CD14-positive monocyte (primary cell): ENCODE data around the gene PARP3. TPM values are rescaled to one million over a fixed set of nuclear protein-coding genes. Genes with fewer than 3 reads are reported as not detected.

Experiments used
- DNase-seq, 3 donors: peaks; one replicate each; pipeline ENCODE4 v3.0.0-alpha.2; 2011 to 2022
- H2AFZ ChIP-seq: 2 replicates; pipeline ENCODE4 v1.6.0; 2012; ENCODE audit warnings: mild to moderate bottlenecking, low read depth, low read length, inconsistent platforms; ENCODE audit not compliant: insufficient read depth, poor library complexity, severe bottlenecking
- H3K27ac ChIP-seq, 2 donors: 1 replicate in 1 of 2; 2 replicates in 1 of 2; pipeline ENCODE4 v1.5.1; 2012 to 2013; ENCODE audit warnings: low read length in 2 of 2, control low read depth in 1 of 2, inconsistent platforms in 1 of 2, low read depth in 1 of 2, mild to moderate bottlenecking in 1 of 2
- H3K27me3 ChIP-seq, 2 donors: one replicate each; pipeline versions ENCODE4 v1.6.0 to v1.6.1; 2011 to 2013; ENCODE audit warnings: low read length in 2 of 2; ENCODE audit not compliant: control insufficient read depth in 2 of 2, insufficient read depth in 2 of 2
- H3K36me3 ChIP-seq, 2 donors: replicated peaks in 1 of 2; 1 replicate in 1 of 2; 2 replicates in 1 of 2; pipeline versions ENCODE4 v1.5.1 to v1.6.1; 2012 to 2013; ENCODE audit warnings: low read length in 2 of 2, control low read depth in 1 of 2, inconsistent platforms in 1 of 2, mild to moderate bottlenecking in 1 of 2; ENCODE audit not compliant: insufficient read depth in 2 of 2, control insufficient read depth in 1 of 2
- H3K4me1 ChIP-seq, 2 donors: 1 replicate in 1 of 2; 2 replicates in 1 of 2; pipeline versions ENCODE4 v1.5.1 to v1.6.1; 2012 to 2013; ENCODE audit warnings: low read length in 2 of 2, control low read depth in 1 of 2, inconsistent platforms in 1 of 2, mild to moderate bottlenecking in 1 of 2, moderate library complexity in 1 of 2; ENCODE audit not compliant: insufficient read depth in 2 of 2, control insufficient read depth in 1 of 2
- H3K4me2 ChIP-seq: replicated peaks from 2 replicates; pipeline ENCODE3; 2012; ENCODE audit warnings: low read length, moderate library complexity, mild to moderate bottlenecking; ENCODE audit not compliant: poor library complexity, severe bottlenecking; ENCODE audit errors: extremely low read depth
- H3K4me3 ChIP-seq, 3 experiments: fragments of 200-600 bp in 1 of 3; sonication (generic) in 1 of 3; replicated peaks in 1 of 3; 1 replicate in 2 of 3; 2 replicates in 1 of 3; pipeline ENCODE4 v1.5.1; 2011 to 2013; ENCODE audit warnings: low read length in 3 of 3, mild to moderate bottlenecking in 3 of 3, control low read depth in 2 of 3, low read depth in 2 of 3, inconsistent platforms in 1 of 3, moderate library complexity in 1 of 3
- H3K79me2 ChIP-seq: 2 replicates; pipeline ENCODE4 v1.6.0; 2012; ENCODE audit warnings: mild to moderate bottlenecking, control low read depth, inconsistent platforms, low read length, moderate library complexity; ENCODE audit not compliant: insufficient read depth
- H3K9ac ChIP-seq: 2 replicates; pipeline ENCODE4 v1.6.0; 2017; ENCODE audit warnings: low read length, mild to moderate bottlenecking; ENCODE audit not compliant: insufficient read depth, poor library complexity, severe bottlenecking
- H3K9me3 ChIP-seq, 2 donors: replicated peaks in 1 of 2; 1 replicate in 1 of 2; 2 replicates in 1 of 2; pipeline versions ENCODE4 v1.5.1 to v1.6.1; 2012 to 2013; ENCODE audit warnings: low read length in 2 of 2, control low read depth in 1 of 2; ENCODE audit not compliant: control insufficient read depth in 1 of 2, insufficient read depth in 1 of 2
- H4K20me1 ChIP-seq: 2 replicates; pipeline ENCODE4 v1.6.0; 2012; ENCODE audit warnings: mild to moderate bottlenecking, low read length, control low read depth, moderate library complexity; ENCODE audit not compliant: insufficient read depth
- H3K27ac Mint-ChIP-seq, 7 donors: one replicate each; pipeline ENCODE4 v1.8.0; 2020; ENCODE audit warnings: mild to moderate bottlenecking in 7 of 7, mixed read lengths in 7 of 7, moderate library complexity in 6 of 7, inconsistent platforms in 2 of 7
- H3K27me3 Mint-ChIP-seq, 3 donors: one replicate each; pipeline ENCODE4 v1.8.0; 2021 to 2022; ENCODE audit warnings: low read depth in 3 of 3, mild to moderate bottlenecking in 3 of 3, mixed read lengths in 3 of 3, moderate library complexity in 3 of 3, inconsistent platforms in 1 of 3
- H3K36me3 Mint-ChIP-seq, 2 donors: one replicate each; pipeline ENCODE4 v1.8.0; 2020; ENCODE audit warnings: mixed read lengths in 2 of 2, inconsistent platforms in 1 of 2, mild to moderate bottlenecking in 1 of 2
- H3K4me1 Mint-ChIP-seq: one replicate; pipeline ENCODE4 v1.8.0; 2020; ENCODE audit warnings: mild to moderate bottlenecking, mixed read lengths
- H3K4me3 Mint-ChIP-seq, 2 donors: one replicate each; pipeline ENCODE4 v1.8.0; 2020; ENCODE audit warnings: mild to moderate bottlenecking in 2 of 2, mixed read lengths in 2 of 2, moderate library complexity in 1 of 2
- H3K9me3 Mint-ChIP-seq, 7 donors: one replicate each; pipeline ENCODE4 v1.8.0; 2020 to 2022; ENCODE audit warnings: mixed read lengths in 7 of 7, mild to moderate bottlenecking in 6 of 7, moderate library complexity in 6 of 7, inconsistent platforms in 2 of 7
- WGBS: methylation state at CpG from one replicate; pipeline ENCODE4 v1.1.5; 2013; ENCODE audit warnings: missing lambda C conversion rate; ENCODE audit not compliant: insufficient coverage; 5-methylcytosine and 5-hydroxymethylcytosine counted together
- intact Hi-C, 2 donors: fragments of 100-400 bp; cut with micrococcal nuclease; formaldehyde crosslinking; loops; one replicate each; pipeline versions ENCODE4 v1.15.0 to v1.15.1; 2023
- polyA minus RNA-seq: library from RNA; depleted of rRNA, polyadenylated mRNA; stranded (reverse); fragments of >200 nt; gene quantifications from 2 replicates; pipeline ENCODE4 v1.2.3, GENCODE V29; 2012
- polyA plus RNA-seq, 3 donors: library from polyadenylated mRNA; depleted of rRNA in 1 of 3; unstranded in 2 of 3; stranded (reverse) in 1 of 3; fragments of 300-500 nt in 2 of 3; fragments of >200 nt in 1 of 3; fragmentation: Illumina TruSeq in 2 of 3; gene quantifications; 1 replicate in 2 of 3; 2 replicates in 1 of 3; pipeline ENCODE4 v1.2.3, GENCODE V29; 2012 to 2021
- total RNA-seq, 12 experiments: library from RNA in 1 of 12; stranded (reverse) in 1 of 12; fragments of 120-200 nt in 1 of 12; gene quantifications; one replicate each; pipeline ENCODE4 v1.2.4 and lab custom pipeline; 2013 to 2026; ENCODE audit warnings: mixed read lengths in 6 of 12, inconsistent platforms in 1 of 12
- TF ChIP-seq, protein P1 (sequence below): fragments of 200-600 bp; IDR thresholded peaks from one replicate; pipeline ENCODE4 v1.8.0; 2022; ENCODE audit warnings: antibody characterized with exemption, mild to moderate bottlenecking

The PARP3 gene
- total RNA-seq (2013), result 7.0 TPM
- 1 to 10 TPM; 1.2 to 6.9 (median 1.7) TPM for polyA plus RNA-seq
- polyA minus RNA-seq, result 3.3 and 8.5 TPM in 2 replicates
- 1.0 to 4.8 (median 3.3) reads per million in 11 experiments for total RNA-seq (lab: John Stamatoyannopoulos, UW)

GRCh38 chr3:51941798-51942602 is at the start of gene PARP3, which contains the start of gene RRP9:
Gene PARP3 (plus strand): TSS chr3:51942363. CDS start chr3:51943356, 993 bp downstream.
Gene RRP9 (minus strand): TSS chr3:51941904. CDS start chr3:51941867, 37 bp downstream.
- Histone ChIP-seq H4K20me1 (no peaks in the 10 kb centered on the region), H3K36me3 (peaks cover 14 to 25% of the 10 kb centered on the region in 2 donors), H3K9ac (peak within 1 kb of the TSS; percentile 76), H3K4me1 (peaks cover 22 to 27% of the 10 kb centered on the region in 2 donors), H3K27me3 (no peaks in the 10 kb centered on the region), H2AFZ (peak within 1 kb of the TSS; percentile 95), H3K79me2 (peaks cover 19% of the 10 kb centered on the region), H3K27ac (peak within 1 kb of the TSS; percentile 58 to 86), H3K4me3 (peak within 1 kb of the TSS; percentile 54 to 90 (median 61)), H3K9me3 (no peaks in the 10 kb centered on the region), H3K4me2 (peak within 1 kb of the TSS; percentile 96)
- H3K4me3 Mint-ChIP-seq, result peak within 1 kb of the TSS; percentile 86 to 90
- TF ChIP-seq, protein P1, sequence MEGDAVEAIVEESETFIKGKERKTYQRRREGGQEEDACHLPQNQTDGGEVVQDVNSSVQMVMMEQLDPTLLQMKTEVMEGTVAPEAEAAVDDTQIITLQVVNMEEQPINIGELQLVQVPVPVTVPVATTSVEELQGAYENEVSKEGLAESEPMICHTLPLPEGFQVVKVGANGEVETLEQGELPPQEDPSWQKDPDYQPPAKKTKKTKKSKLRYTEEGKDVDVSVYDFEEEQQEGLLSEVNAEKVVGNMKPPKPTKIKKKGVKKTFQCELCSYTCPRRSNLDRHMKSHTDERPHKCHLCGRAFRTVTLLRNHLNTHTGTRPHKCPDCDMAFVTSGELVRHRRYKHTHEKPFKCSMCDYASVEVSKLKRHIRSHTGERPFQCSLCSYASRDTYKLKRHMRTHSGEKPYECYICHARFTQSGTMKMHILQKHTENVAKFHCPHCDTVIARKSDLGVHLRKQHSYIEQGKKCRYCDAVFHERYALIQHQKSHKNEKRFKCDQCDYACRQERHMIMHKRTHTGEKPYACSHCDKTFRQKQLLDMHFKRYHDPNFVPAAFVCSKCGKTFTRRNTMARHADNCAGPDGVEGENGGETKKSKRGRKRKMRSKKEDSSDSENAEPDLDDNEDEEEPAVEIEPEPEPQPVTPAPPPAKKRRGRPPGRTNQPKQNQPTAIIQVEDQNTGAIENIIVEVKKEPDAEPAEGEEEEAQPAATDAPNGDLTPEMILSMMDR, result peak; percentile 98
- H3K4me1 Mint-ChIP-seq, result peaks cover 28% of the 10 kb centered on the region
- under 1% methylated on average over 67 of the region's 67 CpGs for WGBS
- peaks cover 17 to 24% of the 10 kb centered on the region in 2 donors for H3K36me3 Mint-ChIP-seq
- no peaks in the 10 kb centered on the region for H3K27me3 Mint-ChIP-seq
- intact Hi-C loops, result loop anchor here (2.0 to 5.0 kb wide), 5 partner anchors 33 to 200 kb away; partner anchors contain the start of genes ABHD14A (in 2 of the 2), ABHD14B (in 2 of the 2), DUSP7 (in 1 of the 2) and RPL29 (in 1 of the 2)
- peaks cover 0 to 2% (median 0%) of the 10 kb centered on the region in 7 donors for H3K9me3 Mint-ChIP-seq
- peak within 1 kb of the TSS; percentile 74 to 91 (median 84) for H3K27ac Mint-ChIP-seq
- DNase-seq, result peak; percentile 100

GRCh38 chr3:51894391-51894790 is 47.8 kb upstream of the PARP3 start:
- H3K4me3 ChIP-seq, result no peak overlapping the region
- no peaks in the 10 kb centered on the region for H3K79me2 ChIP-seq
- H3K4me2 ChIP-seq, result no peak overlapping the region
- no peak overlapping the region for H3K9ac ChIP-seq
- Mint-ChIP-seq H3K36me3 (no peaks in the 10 kb centered on the region), H3K9me3 (peaks cover 0 to 4% (median 0%) of the 10 kb centered on the region in 7 donors), H3K4me1 (no peaks in the 10 kb centered on the region), H3K4me3 (no peak overlapping the region), H3K27ac (no peak overlapping the region), H3K27me3 (peaks cover 16 to 34% (median 33%) of the 10 kb centered on the region in 3 donors)
- H3K4me1 ChIP-seq, result no peaks in the 10 kb centered on the region
- no peak for DNase-seq
- intact Hi-C loops, result no loop called here
- no peak overlapping the region for H2AFZ ChIP-seq
- 100% methylated on average over 2 of the region's 4 CpGs for WGBS
- no peak overlapping the region for H3K27ac ChIP-seq
- no peaks in the 10 kb centered on the region for H3K36me3 ChIP-seq
- peaks cover 0 to 7% of the 10 kb centered on the region in 2 donors for H3K27me3 ChIP-seq
- H3K9me3 ChIP-seq, result no peaks in the 10 kb centered on the region
- TF ChIP-seq, protein P1, result no peak
- no peaks in the 10 kb centered on the region for H4K20me1 ChIP-seq
